Omental fat pad (tissue), 4 donors: ENCODE data around the gene ATOH1. TPM values are rescaled to one million over a fixed set of nuclear protein-coding genes. Genes with fewer than 3 reads are reported as not detected.

Experiments
- ATAC-seq: fragments of 150-250 bp; one replicate; pipeline ENCODE4 v1.9.1; 2016; ENCODE audit warnings: mild to moderate bottlenecking, moderate library complexity; ENCODE audit not compliant: low FRiP score
- DNase-seq: peaks from one replicate; pipeline ENCODE4 v3.0.0-alpha.2; 2019; ENCODE audit warnings: low spot score
- small RNA-seq: library from RNA; depleted of rRNA; stranded (forward); fragments of <200 nt; gene quantifications from one replicate; pipeline ENCODE3, GENCODE V24; 2016
- total RNA-seq, 4 donors: library from RNA; depleted of rRNA; stranded (reverse); fragments of >200 nt; gene quantifications; one replicate each; pipeline ENCODE4 v1.1.0, GENCODE V29; 2016
- TF ChIP-seq, protein P1 (sequence below), 3 donors: fragments of 450-650 bp; IDR thresholded peaks; one replicate each; pipeline ENCODE4 v1.5.1; 2016 to 2017; ENCODE audit warnings: antibody characterized with exemption in 3 of 3, mild to moderate bottlenecking in 3 of 3, moderate library complexity in 2 of 3

Gene ATOH1
- total RNA-seq, 4 donors from 2014 or later: not detected

DNA sequence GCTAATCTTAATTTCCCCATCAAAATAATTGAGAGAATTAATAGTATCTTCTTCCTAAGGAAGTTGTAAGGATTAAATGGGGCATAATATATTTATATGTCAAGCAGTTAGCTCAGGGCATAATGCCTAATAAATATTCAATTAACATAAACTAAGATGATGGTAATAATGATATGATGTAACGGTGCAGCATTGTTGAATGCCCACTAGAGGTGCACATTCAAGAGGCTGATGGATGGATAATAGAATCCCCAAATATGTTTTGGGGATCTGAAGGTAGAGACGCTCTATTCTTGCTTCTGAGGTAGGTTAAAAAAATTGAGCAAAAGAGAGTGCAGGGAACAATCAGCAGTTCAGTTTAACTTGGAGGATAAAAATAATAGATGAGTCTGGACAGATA is 37.1 kb downstream of the ATOH1 start:
- TF ChIP-seq, protein P1, sequence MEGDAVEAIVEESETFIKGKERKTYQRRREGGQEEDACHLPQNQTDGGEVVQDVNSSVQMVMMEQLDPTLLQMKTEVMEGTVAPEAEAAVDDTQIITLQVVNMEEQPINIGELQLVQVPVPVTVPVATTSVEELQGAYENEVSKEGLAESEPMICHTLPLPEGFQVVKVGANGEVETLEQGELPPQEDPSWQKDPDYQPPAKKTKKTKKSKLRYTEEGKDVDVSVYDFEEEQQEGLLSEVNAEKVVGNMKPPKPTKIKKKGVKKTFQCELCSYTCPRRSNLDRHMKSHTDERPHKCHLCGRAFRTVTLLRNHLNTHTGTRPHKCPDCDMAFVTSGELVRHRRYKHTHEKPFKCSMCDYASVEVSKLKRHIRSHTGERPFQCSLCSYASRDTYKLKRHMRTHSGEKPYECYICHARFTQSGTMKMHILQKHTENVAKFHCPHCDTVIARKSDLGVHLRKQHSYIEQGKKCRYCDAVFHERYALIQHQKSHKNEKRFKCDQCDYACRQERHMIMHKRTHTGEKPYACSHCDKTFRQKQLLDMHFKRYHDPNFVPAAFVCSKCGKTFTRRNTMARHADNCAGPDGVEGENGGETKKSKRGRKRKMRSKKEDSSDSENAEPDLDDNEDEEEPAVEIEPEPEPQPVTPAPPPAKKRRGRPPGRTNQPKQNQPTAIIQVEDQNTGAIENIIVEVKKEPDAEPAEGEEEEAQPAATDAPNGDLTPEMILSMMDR (IDR thresholded peaks at IDR 0.05): no peak
- ATAC-seq (no peak), DNase-seq (no peak)

GRCh38 chr4:93867416-93868001 is 39.0 kb downstream of the ATOH1 start:
- TF ChIP-seq, protein P1 (IDR thresholded peaks at IDR 0.05): no peak
- DNase-seq (no peak), ATAC-seq (no peak)

DNA sequence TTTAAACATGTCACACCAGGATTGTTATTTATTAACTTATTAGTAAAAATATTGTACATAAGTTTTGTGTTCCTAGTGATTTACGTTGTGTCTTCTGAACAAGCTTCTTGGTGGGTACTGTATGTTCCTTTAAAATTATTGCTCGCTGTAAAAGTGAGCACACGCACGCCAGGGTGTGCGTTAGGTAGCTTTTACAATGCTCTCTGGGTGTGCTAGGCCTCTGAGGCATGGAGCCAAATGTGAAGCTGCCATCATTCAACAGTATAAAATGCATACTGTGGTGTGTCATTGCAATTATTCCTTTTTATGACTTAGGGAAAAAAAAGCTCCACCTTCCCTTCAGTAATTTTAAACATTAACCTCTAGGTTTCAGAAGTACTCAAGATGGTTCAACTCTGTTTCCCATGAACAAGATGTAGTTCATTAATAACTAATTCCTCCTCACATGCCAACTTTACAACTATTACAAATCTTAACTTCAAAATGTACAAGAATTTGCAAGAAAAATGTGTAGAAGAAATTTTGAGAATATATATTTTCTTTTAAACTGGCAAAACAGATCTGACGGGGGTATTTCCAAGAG is 42.4 kb downstream of the ATOH1 start:
- TF ChIP-seq, protein P1 (IDR thresholded peaks at IDR 0.05): no peak
- no peak for ATAC-seq
- DNase-seq: no peak

DNA sequence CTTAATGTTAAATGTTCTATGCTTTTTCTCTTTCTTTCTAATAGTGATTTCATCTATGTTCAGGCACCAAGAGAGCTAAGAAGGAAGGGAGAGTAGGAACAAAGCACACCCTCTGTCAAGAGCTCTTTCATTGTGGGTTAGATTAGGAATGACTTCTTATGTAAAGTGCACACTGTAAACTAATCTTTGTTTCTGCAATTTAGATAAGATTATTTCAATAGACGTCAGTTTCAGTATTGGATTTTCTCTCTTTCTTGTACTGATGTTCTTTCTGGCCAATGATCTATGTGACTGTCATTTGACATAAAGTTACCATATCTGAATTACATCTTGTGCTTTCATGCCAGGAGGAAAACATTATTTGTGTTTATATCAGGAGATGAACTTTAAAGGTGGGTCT is 48.2 kb downstream of the ATOH1 start:
- no peak for DNase-seq
- ATAC-seq: no peak
- TF ChIP-seq, protein P1 (IDR thresholded peaks at IDR 0.05): no peak

- TF ChIP-seq, protein P1 (IDR thresholded peaks at IDR 0.05): no peak
- DNase-seq (no peak), ATAC-seq (no peak)
Measured at GRCh38 chr4:93878566-93878965, 50.0 kb downstream of the ATOH1 start.

- TF ChIP-seq, protein P1 (IDR thresholded peaks at IDR 0.05): no peak
- no peak for ATAC-seq
- no peak for DNase-seq
Measured at GRCh38 chr4:93879919-93880318, 51.4 kb downstream of the ATOH1 start.

Small RNA genes lying within 50 kb of the gene (small RNA-seq; reads per million reads assigned to genes)
- gene RNA5SP164: not detected
